Occipital lobe (tissue), 2 donors: ENCODE results near the gene FBXO17. TPM values are rescaled to one million over a fixed set of nuclear protein-coding genes. Genes with fewer than 3 reads are reported as not detected.

Experiments
- DNase-seq: peaks from one replicate; lab custom pipeline; 2025; lab: John Stamatoyannopoulos, UW
- total RNA-seq: library from RNA; depleted of rRNA; stranded (reverse); fragments of >200 nt; gene quantifications from one replicate; pipeline ENCODE4 v1.2.3, GENCODE V29; 2014

The FBXO17 gene
- total RNA-seq, 1 donor from 2014 or later = 3.6 TPM

DNA sequence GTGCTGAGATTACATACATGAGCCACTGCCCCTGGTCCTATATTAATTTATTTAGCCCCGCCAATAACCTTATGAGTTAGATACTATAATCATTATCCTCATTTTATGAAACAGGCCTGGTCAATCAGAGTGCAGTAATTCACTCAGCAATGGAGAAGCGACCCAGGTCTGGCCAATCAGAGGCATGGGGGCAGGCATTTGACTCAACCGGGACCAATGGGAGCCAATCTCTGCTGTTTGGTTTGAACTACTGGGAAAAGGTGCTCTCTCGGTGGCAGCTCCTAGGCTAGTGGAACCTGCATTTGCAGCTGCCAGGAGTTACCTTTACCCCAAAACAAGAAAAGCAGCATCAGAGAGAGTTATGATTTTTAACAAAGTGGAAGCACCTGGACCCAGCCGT lies 82.7 kb downstream of the FBXO17 start:
- DNase-seq = no peak

DNA sequence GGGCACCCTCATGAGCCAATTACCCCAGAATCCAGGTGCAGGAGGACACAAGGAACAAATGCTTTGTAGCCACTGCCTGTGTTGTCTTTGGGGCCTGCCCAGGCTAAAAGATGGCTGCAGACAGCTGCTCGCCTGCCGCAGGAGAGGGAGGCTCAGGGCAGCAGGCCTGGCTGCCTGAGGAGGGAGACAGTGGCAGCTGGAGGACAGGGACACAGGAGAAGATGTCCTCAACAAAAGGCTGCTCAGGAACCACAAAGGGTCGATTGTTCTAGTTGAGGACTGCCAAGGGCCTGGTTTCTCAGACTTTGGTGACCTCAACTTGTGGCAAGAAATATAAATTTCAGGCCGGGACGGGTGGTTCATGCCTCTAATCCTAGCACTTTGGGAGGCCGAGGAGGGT lies 83.8 kb downstream of the FBXO17 start:
- DNase-seq = no peak

Other genes starting within 250 kb of the FBXO17 start
- gene CAPN12, start 231.3 kb downstream of the FBXO17 start, total RNA-seq = not detected
- gene LGALS7, start 202.2 kb downstream of the FBXO17 start, total RNA-seq = 1.1 TPM
- not detected for gene LGALS7B, start 186.5 kb downstream of the FBXO17 start, total RNA-seq
- 1.4 TPM for gene LGALS4, start 162.8 kb downstream of the FBXO17 start, total RNA-seq
- gene ECH1, start 143.9 kb downstream of the FBXO17 start, total RNA-seq = 12.9 TPM
- gene HNRNPL, start 125.8 kb downstream of the FBXO17 start, total RNA-seq = 350 TPM
- 2.5 TPM for gene RINL, start 97.5 kb downstream of the FBXO17 start, total RNA-seq
- 57.2 TPM for gene SIRT2, start 76.1 kb downstream of the FBXO17 start, total RNA-seq
- gene NFKBIB, start 75.8 kb downstream of the FBXO17 start, total RNA-seq = 4.1 TPM
- gene CCER2, start 63.6 kb downstream of the FBXO17 start, total RNA-seq = 1.1 TPM
- gene SARS2, start 45.0 kb downstream of the FBXO17 start, total RNA-seq = 5.0 TPM
- 13.1 TPM for gene MRPS12, start 44.8 kb downstream of the FBXO17 start, total RNA-seq
- 5.6 TPM for gene FBXO27, start 56.8 kb upstream of the FBXO17 start, total RNA-seq
- not detected for gene ACP7, start 108.6 kb upstream of the FBXO17 start, total RNA-seq
- gene PAK4, start 150.0 kb upstream of the FBXO17 start, total RNA-seq = 1.9 TPM
- not detected for gene NCCRP1, start 221.2 kb upstream of the FBXO17 start, total RNA-seq
- gene SYCN, start 228.5 kb upstream of the FBXO17 start, total RNA-seq = not detected